Measurements from ENCODE around the gene RBM23.

DNA sequence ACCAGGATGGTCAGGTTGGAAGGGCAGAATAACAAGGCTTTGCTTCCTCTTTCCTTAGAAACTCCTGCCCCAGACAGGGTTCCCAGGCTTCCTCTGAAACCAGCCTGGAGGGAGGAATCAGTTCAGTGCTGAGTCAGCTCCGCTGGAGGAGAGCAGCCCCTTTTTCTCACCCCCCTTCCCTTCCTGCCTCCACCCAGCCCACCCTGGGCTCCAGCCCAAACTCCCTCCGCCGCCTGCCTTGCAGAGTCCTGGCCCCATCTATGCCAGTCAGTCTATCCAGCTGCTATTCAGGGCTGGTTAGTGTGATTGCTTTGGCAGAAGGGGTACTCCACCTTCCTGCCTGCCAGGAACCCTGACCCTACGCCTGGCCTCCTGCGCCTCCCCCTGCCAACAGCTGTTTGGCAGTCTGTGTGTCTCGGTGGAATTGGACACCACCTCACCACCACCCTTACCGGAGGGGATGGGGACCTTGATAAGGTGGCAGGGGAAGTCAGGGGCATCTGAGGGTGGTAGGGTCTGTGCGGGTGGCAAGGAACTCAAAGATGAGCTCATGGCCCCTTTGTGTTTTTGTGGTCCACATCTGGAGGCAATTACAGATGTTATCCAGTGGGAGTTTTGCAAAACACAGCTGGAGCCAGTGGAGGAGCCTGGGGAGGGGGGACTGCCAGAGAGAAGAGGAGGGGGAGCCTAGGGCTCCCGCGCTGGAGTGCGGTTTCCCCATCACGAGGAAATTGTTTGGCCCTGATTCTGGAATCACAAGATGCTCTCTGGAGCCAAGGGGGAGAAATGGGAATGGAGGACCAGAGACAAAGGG lies 70.4 kb downstream of the RBM23 start:
- TF ChIP-seq EZH2 (IDR thresholded peaks at IDR 0.05; ENCODE audit: borderline replicate concordance, low read depth, low read length, severe bottlenecking) (no peak), POLR2A (IDR thresholded peaks at IDR 0.05; ENCODE audit: low read depth, low read length) (no peak), FOS (IDR thresholded peaks at IDR 0.05; ENCODE audit: borderline replicate concordance, insufficient read depth, low read length) (no peak), POLR2AphosphoS5 (IDR thresholded peaks at IDR 0.05; ENCODE audit: insufficient read depth, low read depth, low read length) (peak; percentile 66), GATA2 (IDR thresholded peaks at IDR 0.05; ENCODE audit: insufficient read depth, insufficient read length, low read depth, low read length) (peak; percentile 73)
- TF ChIP-seq, protein P1, sequence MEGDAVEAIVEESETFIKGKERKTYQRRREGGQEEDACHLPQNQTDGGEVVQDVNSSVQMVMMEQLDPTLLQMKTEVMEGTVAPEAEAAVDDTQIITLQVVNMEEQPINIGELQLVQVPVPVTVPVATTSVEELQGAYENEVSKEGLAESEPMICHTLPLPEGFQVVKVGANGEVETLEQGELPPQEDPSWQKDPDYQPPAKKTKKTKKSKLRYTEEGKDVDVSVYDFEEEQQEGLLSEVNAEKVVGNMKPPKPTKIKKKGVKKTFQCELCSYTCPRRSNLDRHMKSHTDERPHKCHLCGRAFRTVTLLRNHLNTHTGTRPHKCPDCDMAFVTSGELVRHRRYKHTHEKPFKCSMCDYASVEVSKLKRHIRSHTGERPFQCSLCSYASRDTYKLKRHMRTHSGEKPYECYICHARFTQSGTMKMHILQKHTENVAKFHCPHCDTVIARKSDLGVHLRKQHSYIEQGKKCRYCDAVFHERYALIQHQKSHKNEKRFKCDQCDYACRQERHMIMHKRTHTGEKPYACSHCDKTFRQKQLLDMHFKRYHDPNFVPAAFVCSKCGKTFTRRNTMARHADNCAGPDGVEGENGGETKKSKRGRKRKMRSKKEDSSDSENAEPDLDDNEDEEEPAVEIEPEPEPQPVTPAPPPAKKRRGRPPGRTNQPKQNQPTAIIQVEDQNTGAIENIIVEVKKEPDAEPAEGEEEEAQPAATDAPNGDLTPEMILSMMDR (IDR thresholded peaks at IDR 0.05; ENCODE audit: extremely low read depth in 1 of 2, insufficient read depth in 1 of 2, low read depth in 1 of 2, low read length in 2 of 2), result no peak

Measured in endothelial cell of umbilical vein (primary cell).